ENCODE measurements around the gene RABGAP1.

GRCh38 chr9:123132696-123133095 lies 191.9 kb downstream of the RABGAP1 start:
- TF ChIP-seq, protein P1, sequence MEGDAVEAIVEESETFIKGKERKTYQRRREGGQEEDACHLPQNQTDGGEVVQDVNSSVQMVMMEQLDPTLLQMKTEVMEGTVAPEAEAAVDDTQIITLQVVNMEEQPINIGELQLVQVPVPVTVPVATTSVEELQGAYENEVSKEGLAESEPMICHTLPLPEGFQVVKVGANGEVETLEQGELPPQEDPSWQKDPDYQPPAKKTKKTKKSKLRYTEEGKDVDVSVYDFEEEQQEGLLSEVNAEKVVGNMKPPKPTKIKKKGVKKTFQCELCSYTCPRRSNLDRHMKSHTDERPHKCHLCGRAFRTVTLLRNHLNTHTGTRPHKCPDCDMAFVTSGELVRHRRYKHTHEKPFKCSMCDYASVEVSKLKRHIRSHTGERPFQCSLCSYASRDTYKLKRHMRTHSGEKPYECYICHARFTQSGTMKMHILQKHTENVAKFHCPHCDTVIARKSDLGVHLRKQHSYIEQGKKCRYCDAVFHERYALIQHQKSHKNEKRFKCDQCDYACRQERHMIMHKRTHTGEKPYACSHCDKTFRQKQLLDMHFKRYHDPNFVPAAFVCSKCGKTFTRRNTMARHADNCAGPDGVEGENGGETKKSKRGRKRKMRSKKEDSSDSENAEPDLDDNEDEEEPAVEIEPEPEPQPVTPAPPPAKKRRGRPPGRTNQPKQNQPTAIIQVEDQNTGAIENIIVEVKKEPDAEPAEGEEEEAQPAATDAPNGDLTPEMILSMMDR (IDR thresholded peaks at IDR 0.05; ENCODE audit: low read length): no peak
- TF ChIP-seq EZH2 (optimal IDR thresholded peaks at IDR 0.05; ENCODE audit: low read depth, low read length) (no peak), EZH2phosphoT487 (IDR thresholded peaks at IDR 0.05; ENCODE audit: low read length) (no peak)
